ENCODE data around the gene GLOD5.

The GLOD5 gene

DNA sequence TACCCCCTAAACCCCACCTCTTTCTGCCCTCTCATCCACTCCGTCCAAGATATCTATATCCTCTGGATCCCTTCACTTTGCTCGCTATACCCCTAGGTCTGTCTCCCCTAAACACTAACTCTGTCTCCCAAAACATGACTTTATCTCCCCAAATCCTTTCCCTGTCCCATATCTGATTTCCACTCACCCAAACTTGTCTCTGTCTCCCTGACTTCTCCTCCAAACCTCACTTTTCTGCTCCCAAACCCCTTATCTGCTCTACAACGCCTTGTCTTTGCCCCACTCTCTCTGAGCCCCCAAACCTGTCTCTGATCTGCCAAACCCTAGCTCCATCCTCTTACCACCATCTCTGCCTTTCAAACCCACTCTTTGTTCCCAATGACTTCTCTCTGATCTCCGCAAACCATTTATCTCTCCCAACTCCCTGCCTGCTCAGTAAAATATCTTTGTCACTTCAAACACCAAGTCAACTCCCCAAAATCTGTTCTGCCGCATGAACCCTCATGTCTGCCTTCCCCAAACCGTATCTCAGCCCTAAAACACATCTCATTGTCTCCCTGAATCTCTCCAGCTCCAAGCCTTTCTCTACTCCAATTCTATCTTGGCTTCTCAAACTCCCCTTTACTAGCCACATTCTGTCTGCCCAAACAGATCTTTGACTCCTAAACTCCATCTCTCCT lies 25.4 kb downstream of the GLOD5 start:
- H3K27ac ChIP-seq, result no peak overlapping the region
- TF ChIP-seq ZFX (IDR thresholded peaks at IDR 0.05), result no peak
- TF ChIP-seq, protein P1, sequence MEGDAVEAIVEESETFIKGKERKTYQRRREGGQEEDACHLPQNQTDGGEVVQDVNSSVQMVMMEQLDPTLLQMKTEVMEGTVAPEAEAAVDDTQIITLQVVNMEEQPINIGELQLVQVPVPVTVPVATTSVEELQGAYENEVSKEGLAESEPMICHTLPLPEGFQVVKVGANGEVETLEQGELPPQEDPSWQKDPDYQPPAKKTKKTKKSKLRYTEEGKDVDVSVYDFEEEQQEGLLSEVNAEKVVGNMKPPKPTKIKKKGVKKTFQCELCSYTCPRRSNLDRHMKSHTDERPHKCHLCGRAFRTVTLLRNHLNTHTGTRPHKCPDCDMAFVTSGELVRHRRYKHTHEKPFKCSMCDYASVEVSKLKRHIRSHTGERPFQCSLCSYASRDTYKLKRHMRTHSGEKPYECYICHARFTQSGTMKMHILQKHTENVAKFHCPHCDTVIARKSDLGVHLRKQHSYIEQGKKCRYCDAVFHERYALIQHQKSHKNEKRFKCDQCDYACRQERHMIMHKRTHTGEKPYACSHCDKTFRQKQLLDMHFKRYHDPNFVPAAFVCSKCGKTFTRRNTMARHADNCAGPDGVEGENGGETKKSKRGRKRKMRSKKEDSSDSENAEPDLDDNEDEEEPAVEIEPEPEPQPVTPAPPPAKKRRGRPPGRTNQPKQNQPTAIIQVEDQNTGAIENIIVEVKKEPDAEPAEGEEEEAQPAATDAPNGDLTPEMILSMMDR (conservative IDR thresholded peaks at IDR 0.05), result no peak

- H3K27ac ChIP-seq, result no peak overlapping the region
- TF ChIP-seq ZFX (IDR thresholded peaks at IDR 0.05), result no peak
- TF ChIP-seq, protein P1 (conservative IDR thresholded peaks at IDR 0.05), result no peak
Measured at GRCh38 chrX:48787505-48788443, 26.2 kb downstream of the GLOD5 start.

GRCh38 chrX:48789366-48790220 lies 28.0 kb downstream of the GLOD5 start:
- TF ChIP-seq ZFX (IDR thresholded peaks at IDR 0.05), result no peak
- TF ChIP-seq, protein P1 (conservative IDR thresholded peaks at IDR 0.05), result no peak
- H3K27ac ChIP-seq, result no peak overlapping the region

- H3K27ac ChIP-seq, result no peak overlapping the region
- TF ChIP-seq, protein P1 (conservative IDR thresholded peaks at IDR 0.05), result no peak
- TF ChIP-seq ZFX (IDR thresholded peaks at IDR 0.05), result no peak
Measured at GRCh38 chrX:48790477-48790876, 28.9 kb downstream of the GLOD5 start.

GRCh38 chrX:48791063-48791820 lies 29.7 kb downstream of the GLOD5 start:
- no peak overlapping the region for H3K27ac ChIP-seq

DNA sequence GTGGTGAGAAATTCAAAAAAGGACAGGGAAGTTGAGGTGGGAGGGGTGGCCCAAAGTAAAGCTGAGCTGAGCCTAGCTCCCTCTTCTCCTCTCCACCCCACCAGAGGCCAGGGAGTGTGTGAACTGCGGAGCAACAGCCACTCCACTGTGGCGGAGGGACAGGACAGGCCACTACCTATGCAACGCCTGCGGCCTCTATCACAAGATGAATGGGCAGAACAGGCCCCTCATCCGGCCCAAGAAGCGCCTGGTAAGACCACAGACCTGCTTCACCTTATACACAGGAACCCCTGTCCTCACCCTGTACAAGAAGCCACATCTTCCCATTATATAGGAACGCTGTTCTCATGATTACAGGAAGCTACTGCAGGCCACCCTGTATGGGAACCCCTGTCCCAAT lies 30.7 kb downstream of the GLOD5 start:
- no peak overlapping the region for H3K27ac ChIP-seq

More at GRCh38 chrX:48791063-48791820, 29.7 kb downstream of the GLOD5 start:
- TF ChIP-seq, protein P1 (conservative IDR thresholded peaks at IDR 0.05), result no peak
- TF ChIP-seq ZFX (IDR thresholded peaks at IDR 0.05), result no peak

More for the DNA sequence above, 30.7 kb downstream of the GLOD5 start:
- TF ChIP-seq, protein P1 (conservative IDR thresholded peaks at IDR 0.05), result no peak
- TF ChIP-seq ZFX (IDR thresholded peaks at IDR 0.05), result no peak

Data from C4-2B (cell line).